Activated T-cell treated with anti-CD3 and anti-CD28 coated beads for 4 hours (primary cell): ENCODE data around the gene SUN3.
"Not testable (repeated sequence)": the region's sequence is repeated elsewhere in the genome, so short reads cannot be mapped to it uniquely, and the experiment has no call there.

Experiments used
- DNase-seq: peaks from one replicate; pipeline ENCODE4 v3.0.0-alpha.2; 2020

SUN3 gene

DNA sequence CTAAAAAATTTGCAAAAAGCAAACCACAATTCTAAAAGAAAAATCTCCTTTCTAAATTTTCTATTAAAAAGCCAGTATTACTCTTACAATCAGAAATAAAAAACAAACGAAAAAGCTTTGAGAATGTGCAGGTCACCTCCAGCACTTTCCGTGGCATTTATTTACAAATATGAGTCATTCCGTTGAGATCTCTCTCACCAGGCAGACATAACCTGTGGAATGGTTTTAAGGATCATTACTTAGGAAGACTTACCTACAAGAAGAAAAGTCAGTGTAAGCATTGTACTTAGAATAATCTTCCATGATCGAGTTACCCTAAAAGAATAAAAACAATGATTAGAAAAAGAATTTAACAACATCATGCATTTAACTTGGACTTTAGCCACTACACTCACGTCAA, 3.3 kb downstream of the SUN3 start:
- DNase-seq, result no peak

DNA sequence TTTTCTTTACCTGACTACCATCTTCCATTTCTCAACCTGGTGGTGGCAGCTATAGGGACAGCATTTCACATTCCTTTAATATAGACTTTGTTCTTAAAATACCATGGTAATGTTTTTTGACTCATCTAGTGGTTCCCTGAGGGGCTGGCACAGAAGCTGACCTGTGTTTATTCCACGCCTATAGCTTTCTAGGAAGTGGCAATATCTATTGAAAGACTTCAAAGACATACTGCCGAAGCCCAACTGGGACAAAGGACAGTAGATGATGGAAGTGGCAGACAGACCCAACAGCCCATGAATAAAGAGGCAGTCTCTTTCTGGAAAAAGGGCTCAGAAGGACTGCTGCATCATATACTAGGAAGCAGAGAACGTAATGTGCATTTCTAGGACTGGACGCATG, 11.2 kb downstream of the SUN3 start:
- DNase-seq, result no peak

DNA sequence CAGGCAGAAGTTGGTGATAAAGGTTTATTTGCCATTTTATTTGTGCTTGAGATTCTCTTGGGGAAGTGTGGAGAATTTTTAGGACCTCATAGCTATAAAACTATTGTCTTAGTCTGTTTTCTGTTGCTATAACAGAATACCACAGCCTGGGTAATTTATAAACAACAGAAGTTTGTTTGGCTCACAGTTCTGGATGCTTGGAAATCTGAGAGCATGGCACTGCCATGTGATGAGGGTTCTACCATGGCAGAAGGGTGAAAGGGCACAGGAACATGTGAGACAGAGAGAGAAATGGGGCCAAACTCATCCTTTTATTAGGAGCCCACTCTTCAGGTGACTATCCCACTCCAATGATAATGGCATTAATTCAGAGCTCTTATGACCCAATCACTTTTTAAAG, 12.3 kb downstream of the SUN3 start:
- DNase-seq, result no peak

DNA sequence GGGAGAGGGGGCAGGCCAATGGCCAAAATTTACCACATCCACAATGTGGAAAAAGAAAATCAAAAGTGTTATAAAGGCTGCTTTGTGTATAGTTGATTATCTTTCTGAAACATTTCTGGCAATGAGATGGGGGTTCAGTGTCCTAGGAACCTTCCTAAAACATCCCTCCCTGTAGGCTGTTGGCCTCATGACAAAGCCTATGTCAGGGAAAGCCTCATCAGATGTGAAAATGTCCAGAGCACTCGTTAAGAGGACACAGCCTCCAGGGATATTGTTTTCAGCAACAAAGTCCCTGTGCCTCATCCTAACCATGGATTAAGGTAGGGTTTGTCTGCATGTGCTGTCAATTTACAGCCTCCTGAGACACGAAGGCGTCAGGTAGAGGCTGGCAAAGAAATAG, 17.0 kb downstream of the SUN3 start:
- no peak for DNase-seq

DNA sequence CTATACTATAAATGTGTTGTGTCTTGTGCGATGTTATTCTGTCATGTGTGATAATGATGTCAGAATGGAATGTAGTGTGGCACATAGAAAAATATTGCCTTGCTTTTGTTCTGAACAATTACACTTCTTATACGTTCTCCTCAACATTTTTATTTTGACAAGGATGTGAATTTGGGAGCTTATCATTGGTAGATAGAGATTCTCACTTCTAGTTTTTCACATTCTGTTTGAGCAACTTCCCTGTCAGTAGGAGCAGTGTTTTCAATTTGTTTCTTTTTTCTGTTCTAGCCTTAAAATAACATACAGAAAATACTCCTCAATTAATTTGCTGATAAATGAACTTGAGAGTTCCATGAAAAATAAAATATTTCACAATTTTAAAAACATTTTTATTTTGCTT, 17.6 kb downstream of the SUN3 start:
- DNase-seq, result no peak

DNA sequence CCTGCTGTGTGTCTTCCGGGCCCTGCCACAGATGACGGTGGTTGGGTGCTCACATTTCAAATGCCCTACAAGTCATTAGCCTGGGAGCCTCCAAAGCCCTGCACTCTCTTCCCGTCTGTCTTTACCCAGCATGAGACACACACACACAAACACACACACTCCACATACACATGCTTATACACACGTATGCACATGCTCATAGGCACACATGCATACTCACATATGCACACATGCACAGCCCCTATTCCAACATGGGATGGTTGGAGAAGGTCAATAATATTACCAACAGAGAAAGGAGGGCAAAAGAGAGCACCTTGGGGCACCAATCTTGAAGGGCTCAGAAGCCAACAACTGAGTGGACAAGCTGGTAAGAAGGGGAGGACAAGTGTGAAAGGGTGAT, 19.0 kb downstream of the SUN3 start:
- DNase-seq, result no peak

DNA sequence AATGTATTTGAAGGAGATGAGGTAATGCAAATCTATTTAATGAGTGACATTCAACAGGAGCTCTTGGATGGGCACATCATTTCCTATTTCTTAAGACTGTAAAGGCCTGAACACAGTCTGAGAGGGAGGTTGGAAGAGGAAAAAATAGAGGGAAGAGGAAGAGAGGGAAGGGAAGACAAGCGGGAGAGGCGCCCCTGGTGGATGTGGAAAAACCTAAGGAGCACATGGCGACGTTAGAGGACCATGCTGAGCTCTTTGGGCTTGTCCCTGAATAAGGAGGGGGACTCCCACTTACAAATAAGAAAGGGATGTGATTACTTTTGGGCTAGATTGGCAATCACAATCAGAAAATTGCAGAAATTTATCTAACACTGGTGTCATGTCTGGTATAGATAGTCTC, 19.6 kb downstream of the SUN3 start:
- no peak for DNase-seq

DNA sequence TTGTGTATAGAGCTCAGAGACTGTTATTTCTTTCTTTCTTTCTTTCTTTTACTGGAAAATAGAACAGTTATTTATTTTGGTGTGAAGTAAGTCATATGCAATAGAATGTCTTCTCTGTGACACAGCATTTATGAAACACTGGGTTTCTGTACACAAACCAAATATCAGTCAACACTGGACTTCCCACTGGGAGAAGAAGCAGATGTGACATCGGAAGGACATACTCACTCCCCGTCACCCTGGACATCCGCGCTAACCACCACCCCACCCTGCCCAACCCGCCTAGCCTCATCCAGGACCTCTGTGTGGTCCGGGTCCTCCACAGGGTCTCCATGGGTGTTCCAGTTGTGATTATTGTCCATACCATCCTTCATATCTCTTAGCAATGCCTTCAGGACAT, 22.0 kb downstream of the SUN3 start:
- DNase-seq, result no peak

DNA sequence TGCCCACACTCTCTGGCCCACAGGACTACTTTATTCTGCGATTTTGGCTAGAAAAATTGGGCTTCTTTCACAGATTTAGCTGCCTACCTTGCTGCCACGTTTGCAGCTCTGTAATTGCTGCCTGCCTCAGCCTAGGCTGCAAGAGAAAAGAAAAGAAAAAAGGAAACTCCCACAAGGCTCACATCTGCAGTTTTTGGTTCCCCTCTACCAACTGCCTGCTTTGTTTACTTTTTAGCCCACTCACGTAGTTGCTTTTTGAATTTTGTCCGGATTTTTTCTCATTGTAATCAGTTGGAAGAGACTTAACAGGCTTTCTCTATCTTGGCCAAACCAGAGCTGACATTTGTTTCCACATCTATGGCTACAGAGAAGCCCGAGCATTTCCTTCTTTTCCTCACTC, 24.3 kb downstream of the SUN3 start:
- DNase-seq, result no peak

DNA sequence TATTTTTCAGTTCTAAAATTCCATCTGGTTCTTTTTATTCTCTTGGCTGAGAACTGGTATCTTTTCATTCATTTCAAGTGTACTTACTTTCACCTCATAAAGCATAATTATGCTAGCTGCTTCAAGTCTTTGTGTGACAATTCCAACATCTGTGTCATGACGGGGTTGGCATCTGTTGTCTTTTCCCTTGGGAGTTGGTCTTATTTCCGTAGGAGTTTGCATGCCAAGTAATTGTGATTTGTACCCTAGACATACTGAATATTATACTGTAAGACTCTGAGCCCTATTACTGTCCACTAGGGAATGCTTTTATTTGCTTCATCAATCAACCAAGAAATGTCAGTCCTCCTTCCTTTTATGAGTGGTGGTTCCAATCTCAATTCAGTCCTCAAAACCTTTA, 24.9 kb downstream of the SUN3 start:
- DNase-seq, result no peak

DNA sequence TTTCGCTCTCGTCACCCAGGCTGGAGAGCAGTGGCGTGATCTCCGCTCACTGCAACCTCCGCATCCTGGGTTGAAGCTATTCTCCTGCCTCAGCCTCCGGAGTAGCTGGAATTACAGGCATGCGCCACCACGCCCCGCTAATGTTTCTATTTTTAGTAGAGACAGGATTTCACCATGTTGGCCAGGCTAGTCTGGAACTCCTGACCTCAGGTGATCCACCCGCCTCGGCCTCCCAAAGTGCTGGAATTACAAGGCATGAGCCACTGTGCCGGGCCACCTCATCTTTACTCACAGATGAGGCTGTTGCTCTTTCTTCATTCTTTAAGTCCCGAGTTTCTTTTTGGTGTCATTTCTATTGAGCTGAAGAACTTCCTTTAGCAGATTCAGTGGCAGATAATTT, 28.7 kb downstream of the SUN3 start:
- DNase-seq, result not testable (repeated sequence)

DNA sequence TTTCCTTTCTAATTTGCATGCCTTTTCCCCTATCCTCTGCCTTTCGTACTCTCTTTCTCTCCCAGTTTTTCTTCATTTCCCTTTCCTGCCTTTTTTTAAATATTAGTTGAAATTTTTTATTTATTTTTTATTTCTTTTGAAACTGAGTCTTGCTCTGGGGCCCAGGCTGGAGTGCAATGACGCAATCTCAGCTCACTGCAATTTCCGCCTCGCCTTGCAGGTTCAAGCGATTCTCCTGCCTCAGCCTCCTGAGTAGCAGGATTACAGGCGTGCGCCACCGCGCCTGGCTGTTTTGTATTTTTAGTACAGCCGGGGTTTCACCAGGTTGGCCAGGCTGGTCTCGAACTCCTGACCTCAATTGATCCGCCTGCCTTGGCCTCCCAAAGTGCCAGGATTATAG, 29.5 kb downstream of the SUN3 start:
- DNase-seq, result no peak

DNA sequence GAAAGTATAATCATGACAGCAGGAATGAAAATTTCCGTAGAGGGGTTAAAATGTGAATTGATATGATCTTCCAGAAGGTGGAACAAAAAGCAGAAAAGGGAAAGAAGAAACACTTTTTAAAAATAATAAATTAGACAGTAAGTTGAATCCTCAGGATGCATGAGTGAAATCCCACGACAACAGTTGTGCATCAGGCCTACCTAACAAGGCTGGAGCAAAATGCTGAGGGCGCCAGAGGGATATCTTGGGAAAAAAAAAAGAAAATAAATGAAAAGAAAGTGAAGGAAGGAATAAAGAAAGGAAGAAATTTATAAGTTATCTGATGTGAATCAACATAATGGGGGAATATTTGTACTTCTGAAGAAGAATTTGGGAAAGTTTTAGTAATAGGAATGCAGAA, 36.5 kb downstream of the SUN3 start:
- DNase-seq, result no peak

DNA sequence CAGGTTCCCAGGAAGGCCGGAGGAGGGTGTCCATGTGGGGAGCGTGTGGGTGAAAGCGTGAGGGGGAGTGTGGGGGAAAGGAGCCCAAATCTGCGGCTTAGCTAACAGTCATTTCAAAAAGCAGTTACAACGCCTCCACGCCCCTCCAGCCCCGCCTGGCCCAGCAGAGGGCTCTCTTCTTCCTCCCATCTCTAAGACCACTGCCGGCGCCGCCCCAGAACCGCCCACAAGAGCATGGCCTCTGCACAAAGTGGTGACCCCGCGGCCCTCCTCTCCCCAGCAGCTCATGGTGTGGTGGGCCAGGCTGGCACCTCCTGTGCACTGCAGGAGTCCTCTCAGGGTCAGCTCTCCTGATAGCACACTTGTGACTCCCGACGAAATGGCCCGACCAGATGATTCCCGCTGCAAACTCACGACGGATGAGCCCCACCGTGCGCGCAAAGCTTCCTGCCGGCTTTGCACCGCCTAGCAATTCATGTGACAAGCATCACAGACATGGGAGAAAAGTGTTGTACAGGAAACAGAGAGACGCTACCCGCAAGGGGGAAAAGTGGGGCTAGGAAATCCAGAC, 37.1 kb downstream of the SUN3 start:
- DNase-seq, result peak; percentile 72

DNA sequence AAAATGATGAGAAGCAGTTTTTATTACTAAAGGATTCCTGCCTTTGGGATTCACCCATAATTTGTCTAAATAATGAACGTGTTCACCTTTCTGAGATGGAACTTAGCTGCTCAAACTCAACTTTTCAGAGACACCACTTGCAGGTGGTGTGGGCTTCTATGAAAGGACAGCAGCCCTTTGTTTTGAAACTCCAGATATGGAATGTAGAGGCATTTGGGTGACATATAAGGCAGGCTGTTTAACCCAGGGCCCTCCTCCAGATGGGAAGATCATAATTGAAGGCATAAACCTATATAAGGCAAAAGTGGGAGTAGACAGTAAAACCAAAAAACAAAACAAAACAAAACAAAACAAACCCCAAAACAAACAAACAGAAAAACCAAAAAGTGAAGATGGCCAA, 37.6 kb downstream of the SUN3 start:
- no peak for DNase-seq

DNA sequence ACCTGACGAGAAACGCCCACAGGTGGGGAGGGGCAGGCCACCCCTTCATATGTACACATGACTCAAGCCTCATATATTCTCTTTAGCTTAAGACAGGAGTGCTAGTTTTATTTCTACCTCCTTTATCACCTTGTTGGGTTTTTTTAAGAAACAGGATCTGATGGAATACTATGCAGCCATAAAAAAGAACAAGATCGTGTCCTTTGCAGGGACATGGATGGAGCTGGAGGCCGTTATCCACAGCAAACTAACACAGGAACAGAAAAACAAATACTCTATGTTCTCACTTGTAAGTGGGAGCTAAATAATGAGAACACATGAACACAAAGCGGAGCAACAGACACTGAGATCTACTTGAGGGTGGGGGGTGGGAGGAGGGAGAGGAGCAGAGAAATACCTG, 38.3 kb downstream of the SUN3 start:
- no peak for DNase-seq

DNA sequence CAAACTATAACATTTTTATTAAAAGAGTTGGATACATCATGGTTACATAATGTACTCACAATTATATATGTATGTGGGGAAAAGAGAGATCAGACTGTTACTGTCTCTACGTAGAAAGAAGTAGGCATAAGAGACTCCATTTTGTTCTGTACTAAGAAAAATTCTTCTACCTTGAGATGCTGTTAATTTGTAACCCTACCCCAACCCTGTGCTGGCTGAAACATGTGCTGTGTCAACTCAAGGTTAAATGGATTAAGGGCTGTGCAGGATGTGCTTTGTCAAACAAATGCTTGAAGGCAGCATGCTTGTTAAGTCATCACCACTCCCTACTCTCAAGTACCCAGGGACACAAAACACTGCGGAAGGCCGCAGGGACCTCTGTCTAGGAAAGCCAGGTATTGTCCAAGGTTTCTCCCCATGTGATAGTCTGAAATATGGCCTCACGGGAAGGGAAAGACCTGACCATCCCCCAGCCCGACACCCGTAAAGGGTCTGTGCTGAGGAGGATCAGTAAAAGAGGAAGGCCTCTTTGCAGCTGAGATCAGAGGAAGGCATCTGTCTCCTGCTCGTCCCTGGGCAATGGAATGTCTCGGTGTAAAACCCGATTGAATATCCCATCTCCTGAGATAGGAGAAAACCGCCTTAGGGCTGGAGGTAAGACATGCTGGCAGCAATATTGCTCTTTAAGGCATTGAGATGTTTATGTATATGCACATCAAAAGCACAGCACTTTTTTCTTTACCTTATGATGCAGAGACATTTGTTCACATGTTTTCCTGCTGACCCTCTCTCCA, 39.1 kb downstream of the SUN3 start:
- not testable (repeated sequence) for DNase-seq

DNA sequence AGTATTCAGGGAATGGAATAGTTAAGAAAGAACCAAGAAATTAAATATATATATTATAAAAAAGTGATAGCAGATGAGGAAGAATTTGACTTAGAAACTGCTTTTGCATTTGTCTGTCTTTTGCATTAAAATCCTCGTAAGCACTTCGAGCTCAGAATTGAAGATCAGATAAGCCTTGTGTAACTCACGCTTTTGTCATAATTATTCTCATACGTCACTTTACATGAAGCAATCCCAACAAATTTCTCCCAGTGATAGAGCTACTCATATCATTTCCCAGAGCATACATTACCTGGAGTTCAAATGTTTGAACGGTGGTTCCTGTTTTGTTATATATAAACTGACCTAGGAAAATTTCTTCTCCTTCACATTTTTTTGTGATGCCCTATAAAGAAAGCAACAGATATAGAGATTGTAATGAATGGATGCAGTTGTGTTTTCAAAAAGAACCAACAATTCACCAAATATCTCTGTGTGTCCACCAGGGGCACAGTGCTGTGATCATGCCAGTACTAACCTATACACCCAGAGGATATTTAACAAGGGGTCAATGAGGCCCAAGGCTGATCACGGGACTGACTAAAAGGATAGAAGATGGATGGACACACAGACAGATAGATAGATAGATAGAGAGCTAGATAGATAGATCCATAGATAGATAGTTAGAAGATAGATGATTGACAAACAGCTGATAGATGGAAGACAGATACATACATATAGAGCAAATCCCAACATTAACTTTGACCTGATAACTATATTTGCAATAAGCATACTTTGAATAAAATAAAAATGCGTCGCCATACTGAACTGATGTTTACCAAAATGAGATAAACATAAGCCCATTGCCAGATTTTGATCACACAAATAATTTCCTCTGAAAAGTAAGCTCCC, 40.2 kb downstream of the SUN3 start:
- DNase-seq, result no peak

DNA sequence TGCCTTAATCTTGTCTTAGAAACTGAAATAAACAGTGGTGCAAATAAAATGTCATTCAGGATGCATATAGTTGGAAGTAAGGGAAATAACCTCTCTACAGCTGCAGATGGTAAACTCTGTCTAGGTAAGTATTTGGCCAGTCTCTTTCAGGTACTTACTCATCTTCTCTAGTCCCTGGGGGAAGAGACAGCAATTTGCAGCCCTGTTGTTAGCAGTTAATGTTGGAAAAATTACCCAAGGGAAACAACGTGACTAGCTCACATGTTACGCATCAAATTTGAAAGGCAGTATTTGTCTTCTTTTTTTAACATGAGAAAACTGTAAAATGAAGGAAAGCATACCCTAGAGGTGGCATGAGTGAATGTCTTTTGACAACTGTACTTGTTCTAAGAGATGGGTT, 46.3 kb downstream of the SUN3 start:
- DNase-seq, result no peak

DNA sequence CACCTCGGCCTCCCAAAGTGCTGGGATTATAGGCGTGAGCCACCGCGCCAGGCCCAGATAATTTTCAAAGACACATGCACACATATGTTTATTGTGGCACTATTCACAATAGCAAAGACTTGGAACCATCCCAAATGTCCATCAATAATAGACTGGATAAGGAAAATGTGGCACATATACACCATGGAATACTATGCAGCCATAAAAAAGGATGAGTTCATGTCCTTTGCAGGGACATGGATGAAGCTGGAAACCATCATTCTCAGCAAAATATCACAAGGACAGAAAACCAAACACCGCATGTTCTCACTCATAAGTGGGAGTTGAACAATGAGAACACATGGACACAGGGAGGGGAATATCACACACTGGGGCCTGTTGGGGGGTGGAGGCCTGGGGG, 48.3 kb downstream of the SUN3 start:
- not testable (repeated sequence) for DNase-seq

DNA sequence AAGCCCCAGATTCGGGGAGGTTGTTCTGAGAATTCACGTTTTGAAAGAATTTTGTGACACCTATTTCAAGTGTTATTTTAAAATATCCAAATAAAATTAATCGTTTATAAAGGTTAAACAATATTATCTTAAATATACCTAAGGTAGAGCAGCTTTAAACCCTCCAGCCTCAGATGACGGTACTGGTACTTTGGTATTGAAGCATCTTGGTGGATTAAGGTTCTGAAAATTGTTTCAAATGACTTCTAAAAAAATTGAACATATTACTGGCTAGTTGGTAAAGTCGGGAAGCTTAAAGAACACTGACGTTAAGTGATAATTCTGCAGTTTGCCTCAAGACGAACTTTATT, 49.1 kb downstream of the SUN3 start:
- DNase-seq, result no peak

DNA sequence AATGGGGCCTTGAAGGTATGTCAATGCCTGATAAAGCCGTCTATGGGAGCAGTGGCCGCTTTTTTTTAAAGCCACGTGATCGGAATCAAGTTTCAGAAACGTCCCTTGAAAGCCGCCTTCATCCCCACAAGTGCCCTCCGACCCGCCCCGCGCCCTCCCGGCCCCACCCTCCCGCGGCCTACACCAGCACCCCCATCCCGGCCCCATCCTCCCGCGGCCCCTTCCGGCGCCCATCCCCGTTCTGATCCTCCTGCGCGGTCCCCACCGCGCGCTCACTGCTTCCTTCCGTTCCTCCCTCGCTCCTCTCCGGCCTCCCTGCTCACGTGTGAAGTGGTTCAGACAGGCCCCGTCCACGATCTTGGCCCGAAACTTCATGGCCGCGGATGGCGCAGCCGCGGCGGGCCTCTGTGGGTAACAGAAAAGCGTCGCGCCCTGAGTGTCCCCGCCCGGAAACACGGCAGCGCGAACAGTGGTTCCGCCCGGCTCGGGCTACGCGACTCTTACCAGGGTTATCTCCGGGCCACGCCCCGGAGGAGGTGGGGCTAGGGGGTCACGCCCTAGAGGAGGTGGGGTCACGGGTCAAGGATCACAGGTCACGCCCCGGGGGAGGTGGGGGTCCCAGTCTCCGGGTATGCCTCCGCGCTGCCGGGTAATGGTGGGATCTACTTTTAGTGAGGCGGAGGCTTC, 49.6 kb downstream of the SUN3 start, which contains the start of gene HUS1:
Gene HUS1, minus strand, starts transcription at position 471 of the 687 bp plus-strand sequence. Its CDS starts 96 bp downstream, at position 375.
- DNase-seq, result peak; percentile 88

DNA sequence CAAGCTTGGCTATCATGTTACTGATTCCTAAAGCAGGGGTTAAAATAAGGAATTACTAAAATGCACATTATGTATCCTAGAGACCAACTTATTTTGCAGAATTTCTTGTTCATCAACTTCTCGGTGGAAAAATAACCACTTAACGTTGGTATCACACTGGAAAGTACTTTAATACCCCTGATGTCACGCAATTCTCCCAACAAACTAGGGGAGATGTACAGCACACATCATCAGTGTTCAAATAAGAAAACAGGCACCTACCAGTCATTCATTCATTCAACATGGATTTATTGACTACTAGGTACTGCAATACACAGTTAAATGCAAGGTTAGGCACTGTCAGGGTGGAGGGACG, 50.1 kb downstream of the SUN3 start:
- DNase-seq, result no peak
